22Rv1 (cell line): ENCODE measurements around the gene ZNF765.

ENCODE experiments used
- CTCF ChIP-seq: fragments of 450-650 bp; IDR thresholded peaks from 2 replicates; pipeline ENCODE4 v1.5.1; 2017; ENCODE audit warnings: mild to moderate bottlenecking
- ZFX ChIP-seq: fragments of 450-650 bp; IDR thresholded peaks from 2 replicates; pipeline ENCODE4 v1.6.1; 2017; ENCODE audit warnings: antibody characterized with exemption, borderline replicate concordance

GRCh38 chr19:53355739-53356138 is 39.2 kb upstream of the ZNF765 start:
- TF ChIP-seq CTCF, result no peak
- TF ChIP-seq ZFX, result no peak
